Psoas muscle (tissue), 8 donors: ENCODE measurements around the gene RBMS3. TPM values are rescaled to one million over a fixed set of nuclear protein-coding genes. Genes with fewer than 3 reads are reported as not detected.
"Not testable (repeated sequence)": the region's sequence is repeated elsewhere in the genome, so short reads cannot be mapped to it uniquely, and the experiment has no call there.

Experiments used
- ATAC-seq, 4 donors: fragments of 200-7000 bp; cut with Tn5 transposase; one replicate each; pipeline ENCODE4 v1.9.1; 2020; ENCODE audit warnings: moderate library complexity in 3 of 4, mild to moderate bottlenecking in 2 of 4
- DNase-seq, 2 donors: peaks; one replicate each; pipeline ENCODE4 v3.0.0-alpha.2; 2020
- H3K27ac ChIP-seq: fragments of 200-600 bp; one replicate; pipeline ENCODE4 v1.8.0; 2022
- H3K27me3 ChIP-seq, 3 donors: fragments of 200-600 bp in 1 of 3; one replicate each; pipeline versions ENCODE4 v1.6.1 to v1.8.0; 2013 to 2022; ENCODE audit warnings: low read length in 2 of 3, mild to moderate bottlenecking in 2 of 3, moderate library complexity in 1 of 3; ENCODE audit not compliant: insufficient read depth in 3 of 3
- H3K36me3 ChIP-seq, 2 donors: fragments of 200-600 bp in 1 of 2; one replicate each; pipeline versions ENCODE4 v1.6.1 to v1.8.0; 2013 to 2022; ENCODE audit warnings: low read depth in 1 of 2, mild to moderate bottlenecking in 1 of 2, moderate library complexity in 1 of 2; ENCODE audit not compliant: insufficient read depth in 1 of 2
- H3K4me1 ChIP-seq: fragments of 200-600 bp; one replicate; pipeline ENCODE4 v1.8.0; 2022
- H3K4me3 ChIP-seq: fragments of 200-600 bp; one replicate; pipeline ENCODE4 v1.8.0; 2022; ENCODE audit warnings: mild to moderate bottlenecking
- H3K9me3 ChIP-seq: fragments of 200-600 bp; one replicate; pipeline ENCODE4 v1.8.0; 2022
- CTCF ChIP-seq: fragments of 200-600 bp; IDR thresholded peaks from one replicate; pipeline ENCODE4 v1.8.0; 2022; ENCODE audit warnings: antibody characterized with exemption
- WGBS, 3 donors: extraction: QIAGEN DNeasy Blood & Tissue Kit; methylation state at CpG; one replicate each; pipeline versions ENCODE4 v1.1.6 to v1.1.7; 2013; 5-methylcytosine and 5-hydroxymethylcytosine counted together
- intact Hi-C, 2 donors: fragments of 100-400 bp; cut with DNase I; formaldehyde crosslinking; loops; one replicate each; pipeline versions ENCODE4 v1.11.0 to v1.14.2; 2022
- polyA plus RNA-seq, 3 donors: library from polyadenylated mRNA; stranded (reverse); fragments of 200-250 nt; gene quantifications; one replicate each; pipeline ENCODE4 v1.2.3, GENCODE V29; 2013
- total RNA-seq, 4 donors: library from RNA; stranded (reverse); fragmentation: NEBNext Ultra II Directional in 2 of 4; extraction: Animal tissue kit (Norgen Biotek cat#: 25700) in 2 of 4; gene quantifications; one replicate each; pipeline versions ENCODE4 v1.2.1 to v1.2.4, GENCODE V29; 2021 to 2023
- donor health status: healthy with polysubstance abuse.
- donor health status: DM: no; HTN: no; CAD: no; lungs with moderate emphysema.
- donor health status: Bipolar disorder and iron deficiency.
- donor health status: healthy.
- donor health status: DM: yes; HTN: yes; CAD: no.
- donor health status: DM: no; HTN: no; CAD: no.
- donor health status: DM: no; HTN: no; CAD: no.
- donor health status: DM: yes; HTN: yes; CAD: no.

RBMS3 gene
- total and polyA plus RNA-seq, 7 donors, result 3.8 to 34.5 (median 23.5) TPM

DNA sequence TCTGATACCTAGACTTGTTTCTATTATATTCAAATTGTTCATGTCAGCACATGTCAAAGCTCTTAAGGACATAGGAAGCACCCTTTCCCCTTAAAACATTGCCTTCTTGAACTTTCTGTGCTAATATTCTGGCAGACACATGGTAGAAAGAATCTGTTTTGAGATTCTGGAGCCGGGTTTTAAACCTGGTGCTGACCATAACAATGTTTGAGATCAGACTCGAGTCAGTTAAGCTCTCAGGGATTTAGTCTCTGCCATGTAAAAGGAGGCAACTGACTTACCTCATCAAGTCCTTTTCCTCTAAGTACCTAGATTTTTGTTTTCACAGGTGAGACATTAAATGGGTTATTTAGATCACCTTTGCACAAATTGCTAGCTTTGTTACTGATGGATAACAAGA is 38.9 kb downstream of the RBMS3 start:
- intact Hi-C loops, result loop anchor here in 1 of 2 donors (5.0 kb wide), 1 partner anchor 32 kb away; no protein-coding TSS in a partner anchor
- no peaks in the 10 kb centered on the region for H3K9me3 ChIP-seq
- H3K27me3 ChIP-seq, result no peaks in the 10 kb centered on the region
- H3K4me1 ChIP-seq, result peaks cover 62% of the 10 kb centered on the region
- no peak for TF ChIP-seq CTCF
- H3K4me3 ChIP-seq, result peak overlapping the region; percentile 39
- H3K36me3 ChIP-seq, result no peaks in the 10 kb centered on the region
- WGBS, 3 donors, result 1 to 35% (median 6%) methylated on average over 2 of the region's 2 CpGs
- DNase-seq, result no peak
- peak overlapping the region; percentile 67 for H3K27ac ChIP-seq
- peak in 1 of 4 donors; percentile 41 for ATAC-seq

- TF ChIP-seq CTCF, result no peak
- intact Hi-C loops, result loop anchor here in 1 of 2 donors (5.0 kb wide), 1 partner anchor 35 kb away; no protein-coding TSS in a partner anchor
- Histone ChIP-seq H3K27ac (no peak overlapping the region), H3K4me1 (peaks cover 59% of the 10 kb centered on the region), H3K9me3 (no peaks in the 10 kb centered on the region), H3K36me3 (no peaks in the 10 kb centered on the region), H3K4me3 (no peak overlapping the region), H3K27me3 (no peaks in the 10 kb centered on the region)
- WGBS, 3 donors, result 73 to 90% (median 74%) methylated on average over 3 of the region's 3 CpGs
- no peak for DNase-seq
- ATAC-seq, result no peak
Observed at GRCh38 chr3:29322586-29322985, 41.7 kb downstream of the RBMS3 start.

GRCh38 chr3:29324180-29324651 is 43.3 kb downstream of the RBMS3 start:
- intact Hi-C loops, result loop anchor here in 1 of 2 donors (1.0 to 5.0 kb wide), 2 partner anchors 10 to 37 kb away; no protein-coding TSS in a partner anchor
- no peak for TF ChIP-seq CTCF
- Histone ChIP-seq H3K36me3 (no peaks in the 10 kb centered on the region), H3K4me1 (peaks cover 53% of the 10 kb centered on the region), H3K4me3 (peak overlapping the region; percentile 56), H3K27me3 (no peaks in the 10 kb centered on the region), H3K9me3 (no peaks in the 10 kb centered on the region), H3K27ac (peak overlapping the region; percentile 79)
- peak; percentile 85 to 91 (median 89) for ATAC-seq
- DNase-seq, result peak; percentile 50 to 68
- WGBS, 3 donors, result 3 to 18% (median 6%) methylated on average over 5 of the region's 5 CpGs

DNA sequence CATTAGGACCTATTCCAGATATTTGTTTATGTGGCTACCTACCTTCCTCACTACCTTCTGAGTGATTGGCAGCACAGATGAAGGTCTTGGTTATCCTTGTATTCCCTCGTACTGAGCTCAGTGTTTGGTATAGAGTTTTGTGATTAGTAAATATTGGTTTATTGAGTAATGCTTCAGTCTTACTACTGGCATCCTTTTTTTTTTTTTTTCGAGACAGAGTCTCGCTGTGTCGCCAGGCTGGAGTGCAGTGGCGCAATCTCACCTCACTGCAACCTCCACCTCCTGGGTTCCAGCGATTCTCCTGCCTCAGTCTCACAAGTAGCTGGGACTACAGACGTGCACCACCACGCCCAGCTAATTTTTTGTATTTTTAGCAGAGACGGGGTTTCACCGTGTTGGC is 45.7 kb downstream of the RBMS3 start:
- H3K27ac ChIP-seq, ATAC-seq, H3K36me3 ChIP-seq, H3K4me3 ChIP-seq, H3K9me3 ChIP-seq, DNase-seq, H3K27me3 ChIP-seq: not testable (repeated sequence)
- peaks cover 44% of the 10 kb centered on the region for H3K4me1 ChIP-seq
- intact Hi-C loops, result loop anchor here in 1 of 2 donors (5.0 kb wide), 1 partner anchor 34 kb away; no protein-coding TSS in a partner anchor
- WGBS, 3 donors, result 96 to 99% (median 97%) methylated on average over 10 of the region's 10 CpGs

GRCh38 chr3:29329986-29330890 is 49.4 kb downstream of the RBMS3 start:
- Histone ChIP-seq H3K27ac (peak overlapping the region; percentile 79), H3K27me3 (no peaks in the 10 kb centered on the region), H3K9me3 (no peaks in the 10 kb centered on the region), H3K4me1 (peaks cover 53% of the 10 kb centered on the region), H3K4me3 (no peak overlapping the region), H3K36me3 (no peaks in the 10 kb centered on the region)
- DNase-seq (no peak), ATAC-seq (peak in 1 of 4 donors; percentile 16)
- TF ChIP-seq CTCF, result no peak
- 59 to 82% (median 60%) methylated on average over 4 of the region's 4 CpGs for WGBS, 3 donors
- intact Hi-C loops, result loop anchor here in 1 of 2 donors (5.0 kb wide), 2 partner anchors 38 to 48 kb away; partner anchors contain the start of gene RBMS3
